ENCODE results near the gene REV3L.
"Not testable (repeated sequence)": the region's sequence is repeated elsewhere in the genome, so short reads cannot be mapped to it uniquely, and the experiment has no call there.

REV3L gene

DNA sequence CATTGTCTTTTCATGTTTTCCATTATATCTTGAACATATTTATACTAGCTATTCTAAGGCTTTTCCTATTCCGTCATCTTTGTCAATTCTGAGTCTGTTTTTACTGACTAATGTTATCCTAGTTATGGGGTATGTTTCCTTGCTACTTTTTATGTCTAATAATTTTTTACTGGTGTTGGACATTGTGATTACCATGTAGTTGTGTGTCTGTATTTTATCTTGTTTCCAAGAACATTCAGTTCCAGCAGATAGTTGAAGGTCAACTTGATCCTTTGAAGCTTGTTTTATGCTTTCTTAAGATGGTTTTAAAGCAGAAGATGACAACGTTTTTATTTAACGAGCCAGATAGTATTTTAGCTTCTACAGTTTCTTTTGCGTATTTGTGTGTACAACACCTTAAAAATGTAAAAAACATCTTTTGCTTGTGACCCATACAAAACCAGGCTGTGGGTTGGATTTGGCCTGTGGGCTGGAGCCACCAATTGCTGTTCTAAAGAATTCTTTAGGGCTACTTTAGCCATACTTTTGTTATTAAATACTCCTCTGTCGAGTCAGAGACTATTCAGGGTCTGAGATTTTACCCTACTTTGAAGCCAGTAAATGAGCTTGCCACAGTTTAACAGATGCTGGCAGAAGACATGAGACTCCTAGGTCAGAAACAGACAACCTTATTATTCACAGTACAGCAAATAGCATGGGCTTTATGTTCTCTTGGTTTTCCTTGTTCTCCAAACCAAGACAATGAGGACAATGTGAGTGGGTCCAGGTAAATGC is 38.7 kb upstream of the REV3L start:
- H3K9ac ChIP-seq, result no peak overlapping the region

DNA sequence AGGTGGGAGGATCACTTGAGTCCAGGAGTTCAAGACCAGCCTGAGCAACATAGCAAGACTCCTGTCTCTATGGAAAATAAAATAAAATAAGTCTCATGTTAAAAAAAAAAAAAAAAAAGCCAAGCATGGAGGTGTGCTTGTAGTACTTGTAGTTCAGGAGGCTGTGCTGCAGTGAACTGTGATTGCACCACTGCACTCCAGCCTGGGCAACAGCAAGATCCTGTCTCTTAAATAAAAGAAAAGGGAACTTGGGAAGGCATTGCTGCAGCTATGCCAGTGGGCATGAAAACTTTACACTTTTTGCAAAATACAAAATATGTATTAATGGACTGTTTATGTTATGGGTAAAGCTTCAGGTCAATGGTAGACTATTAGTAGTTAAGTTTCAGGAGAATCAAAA is 37.5 kb upstream of the REV3L start:
- H3K4me2 ChIP-seq, result no peak overlapping the region
- H3K9ac ChIP-seq, result no peak overlapping the region
- no peaks in the 10 kb centered on the region for H3K27me3 ChIP-seq
- H4K20me1 ChIP-seq, result peaks cover 33% of the 10 kb centered on the region; the same call in 1 of the 2 replicates
- H3K4me3 ChIP-seq, result no peak overlapping the region
- H3K9me3 ChIP-seq, result peaks cover 3% of the 10 kb centered on the region; the same call in 1 of the 2 replicates
- H3K4me1 ChIP-seq, result peaks cover 8% of the 10 kb centered on the region
- H3K27ac ChIP-seq, result no peak overlapping the region
- H3K36me3 ChIP-seq, result 0 out of 2 replicates have a peak, but pooled peaks cover 21% of the 10 kb centered on the region
- no peak for TF ChIP-seq Cebpa-rat (IDR thresholded peaks at IDR 0.05)

More for the DNA sequence above, 38.7 kb upstream of the REV3L start:
- Histone ChIP-seq H3K36me3 (0 out of 2 replicates have a peak, but pooled peaks cover 21% of the 10 kb centered on the region), H3K27me3 (no peaks in the 10 kb centered on the region), H3K4me3 (no peak overlapping the region), H4K20me1 (peaks cover 33% of the 10 kb centered on the region; the same call in 1 of the 2 replicates), H3K27ac (no peak overlapping the region), H3K4me2 (no peak overlapping the region), H3K4me1 (peaks cover 8% of the 10 kb centered on the region), H3K9me3 (peaks cover 3% of the 10 kb centered on the region; the same call in 1 of the 2 replicates)
- TF ChIP-seq Cebpa-rat (IDR thresholded peaks at IDR 0.05), result no peak

DNA sequence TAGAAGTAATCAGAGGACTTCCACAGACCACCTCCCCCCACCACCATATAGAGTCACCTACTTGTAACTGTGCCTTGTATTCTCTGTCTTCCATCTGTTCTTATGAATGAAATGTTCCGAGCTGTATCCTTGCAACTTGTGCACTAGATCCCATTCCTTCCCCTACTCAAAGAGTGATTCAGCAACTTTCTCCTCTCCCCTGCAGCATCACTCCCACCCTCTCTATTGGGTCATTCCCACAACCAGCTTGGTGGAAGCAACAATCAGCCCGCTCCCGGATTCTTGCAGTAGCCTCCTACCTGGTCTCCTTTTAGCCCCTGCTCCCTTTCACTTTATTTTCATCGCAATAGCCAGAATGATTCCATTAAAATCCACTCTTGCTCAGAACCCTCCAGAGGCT is 34.9 kb upstream of the REV3L start:
- H3K27me3 ChIP-seq, result no peaks in the 10 kb centered on the region
- no peak overlapping the region for H3K4me3 ChIP-seq
- peaks cover 41% of the 10 kb centered on the region; the same call in 1 of the 2 replicates for H4K20me1 ChIP-seq
- TF ChIP-seq Cebpa-rat (IDR thresholded peaks at IDR 0.05), result no peak
- H3K9me3 ChIP-seq, result peaks cover 3% of the 10 kb centered on the region; the same call in 1 of the 2 replicates
- H3K4me1 ChIP-seq, result peaks cover 8% of the 10 kb centered on the region
- no peak overlapping the region for H3K4me2 ChIP-seq
- H3K27ac ChIP-seq, result no peak overlapping the region
- no peak overlapping the region for H3K9ac ChIP-seq
- 0 out of 2 replicates have a peak, but pooled peaks cover 18% of the 10 kb centered on the region for H3K36me3 ChIP-seq

GRCh38 chr6:111515259-111515658 is 32.2 kb upstream of the REV3L start:
- Histone ChIP-seq H3K4me2 (no peak overlapping the region), H3K27me3 (no peaks in the 10 kb centered on the region), H3K9me3 (peaks cover 3% of the 10 kb centered on the region; the same call in 1 of the 2 replicates), H3K27ac (no peak overlapping the region), H3K4me1 (no peaks in the 10 kb centered on the region), H3K4me3 (no peak overlapping the region), H3K9ac (no peak overlapping the region), H4K20me1 (peaks cover 36% of the 10 kb centered on the region; the same call in 1 of the 2 replicates), H3K36me3 (peaks cover 18% of the 10 kb centered on the region)
- TF ChIP-seq Cebpa-rat (IDR thresholded peaks at IDR 0.05), result no peak

GRCh38 chr6:111514531-111514930 is 31.5 kb upstream of the REV3L start:
- Histone ChIP-seq H3K36me3 (peaks cover 19% of the 10 kb centered on the region), H4K20me1 (peaks cover 33% of the 10 kb centered on the region; the same call in 1 of the 2 replicates)
- H3K27ac ChIP-seq, H3K4me3 ChIP-seq, H3K4me2 ChIP-seq, H3K27me3 ChIP-seq, H3K4me1 ChIP-seq, H3K9me3 ChIP-seq, H3K9ac ChIP-seq: not testable (repeated sequence)

DNA sequence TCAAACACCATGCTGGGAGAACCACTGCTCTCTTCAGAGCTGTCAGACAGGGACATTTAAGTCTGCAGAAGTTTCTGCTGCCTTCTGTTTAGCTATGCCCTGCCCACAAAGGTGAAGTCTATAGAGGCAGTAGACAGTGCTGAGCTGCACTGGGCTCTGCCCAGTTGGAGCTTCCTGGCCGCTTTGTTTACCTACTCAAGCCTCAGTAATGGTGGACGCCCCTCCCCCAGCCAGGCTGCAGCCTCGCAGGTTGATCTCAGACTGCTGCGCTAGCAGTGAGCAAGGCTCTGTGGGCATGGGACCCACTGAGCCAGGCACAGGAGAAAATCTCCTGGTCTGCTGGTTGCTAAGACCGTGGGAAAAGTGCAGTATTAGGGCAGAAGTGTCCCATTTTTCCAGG is 24.2 kb upstream of the REV3L start:
- H3K4me1 ChIP-seq, H3K4me3 ChIP-seq, H3K9ac ChIP-seq, H3K27me3 ChIP-seq, H3K4me2 ChIP-seq, H3K27ac ChIP-seq: not testable (repeated sequence)
- peaks cover 16% of the 10 kb centered on the region for H3K9me3 ChIP-seq
- peaks cover 42% of the 10 kb centered on the region; the same call in 1 of the 2 replicates for H4K20me1 ChIP-seq
- peaks cover 29% of the 10 kb centered on the region for H3K36me3 ChIP-seq

- not testable (repeated sequence) for H3K4me3 ChIP-seq, H3K27ac ChIP-seq, H3K4me2 ChIP-seq, H3K27me3 ChIP-seq, H3K9ac ChIP-seq, H3K4me1 ChIP-seq
- Histone ChIP-seq H4K20me1 (peaks cover 47% of the 10 kb centered on the region; the same call in 1 of the 2 replicates), H3K9me3 (peaks cover 16% of the 10 kb centered on the region), H3K36me3 (peaks cover 30% of the 10 kb centered on the region)
Measured at GRCh38 chr6:111505498-111505897, 22.5 kb upstream of the REV3L start.

- peaks cover 28% of the 10 kb centered on the region for H3K36me3 ChIP-seq
- no peaks in the 10 kb centered on the region for H3K27me3 ChIP-seq
- no peak overlapping the region for H3K27ac ChIP-seq
- H3K4me3 ChIP-seq, result no peak overlapping the region
- H3K4me1 ChIP-seq, result no peaks in the 10 kb centered on the region
- peaks cover 16% of the 10 kb centered on the region for H3K9me3 ChIP-seq
- no peak overlapping the region for H3K9ac ChIP-seq
- peaks cover 60% of the 10 kb centered on the region; the same call in 1 of the 2 replicates for H4K20me1 ChIP-seq
- H3K4me2 ChIP-seq, result no peak overlapping the region
- no peak for TF ChIP-seq Cebpa-rat (IDR thresholded peaks at IDR 0.05)
Measured at GRCh38 chr6:111503660-111504059, 20.6 kb upstream of the REV3L start.

DNA sequence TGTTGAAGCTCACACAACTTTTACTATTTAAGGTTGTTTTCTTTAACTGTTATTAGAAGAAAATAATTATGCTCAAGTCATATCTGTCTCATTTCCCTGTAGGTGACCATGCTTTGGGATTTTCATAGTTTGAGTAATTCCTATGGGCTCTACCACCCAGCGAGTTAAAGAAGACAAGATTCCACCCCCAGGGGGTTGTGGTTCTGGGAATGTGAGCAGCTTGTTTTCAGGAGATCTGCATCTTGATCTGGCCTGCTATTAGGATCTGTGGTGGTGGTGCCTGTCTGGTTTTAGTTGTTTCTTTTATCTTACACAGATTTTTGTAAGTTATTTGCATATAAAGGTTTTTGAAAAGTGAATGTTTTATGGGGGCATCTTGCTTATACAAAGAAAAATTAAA is 20.2 kb upstream of the REV3L start:
- no peak for TF ChIP-seq Cebpa-rat (IDR thresholded peaks at IDR 0.05)
- no peak overlapping the region for H3K27ac ChIP-seq
- no peak overlapping the region for H3K9ac ChIP-seq
- no peaks in the 10 kb centered on the region for H3K4me1 ChIP-seq
- peaks cover 29% of the 10 kb centered on the region for H3K36me3 ChIP-seq
- H3K27me3 ChIP-seq, result no peaks in the 10 kb centered on the region
- no peak overlapping the region for H3K4me2 ChIP-seq
- peaks cover 16% of the 10 kb centered on the region for H3K9me3 ChIP-seq
- no peak overlapping the region for H3K4me3 ChIP-seq
- H4K20me1 ChIP-seq, result peaks cover 60% of the 10 kb centered on the region; the same call in 1 of the 2 replicates

GRCh38 chr6:111502154-111502553 is 19.1 kb upstream of the REV3L start:
- Histone ChIP-seq H3K4me3 (no peak overlapping the region), H3K4me2 (no peak overlapping the region), H3K27me3 (no peaks in the 10 kb centered on the region), H3K36me3 (peaks cover 26% of the 10 kb centered on the region), H4K20me1 (peaks cover 58% of the 10 kb centered on the region; the same call in 1 of the 2 replicates), H3K27ac (no peak overlapping the region), H3K9me3 (peaks cover 13% of the 10 kb centered on the region), H3K4me1 (no peaks in the 10 kb centered on the region), H3K9ac (no peak overlapping the region)
- no peak for TF ChIP-seq Cebpa-rat (IDR thresholded peaks at IDR 0.05)

Data from BLaER1 (cell line).